SJSA1 (cell line): ENCODE measurements around the gene TNC. TPM values are rescaled to one million over a fixed set of nuclear protein-coding genes. Genes with fewer than 3 reads are reported as not detected.

Experiments used
- DNase-seq, 2 experiments: peaks; one replicate each; pipeline ENCODE4 v3.0.0-alpha.2; 2015 to 2020; ENCODE audit warnings: low spot score in 2 of 2, low read depth in 1 of 2
- H3K27ac ChIP-seq: fragments of 250-450 bp; sonication (Bioruptor Pico); 2 replicates; pipeline ENCODE4 v1.5.1; 2020; ENCODE audit warnings: mild to moderate bottlenecking, moderate library complexity
- H3K27me3 ChIP-seq: fragments of 250-450 bp; sonication (Bioruptor Pico); replicated peaks from 2 replicates; pipeline ENCODE4 v1.5.1; 2020; ENCODE audit warnings: mild to moderate bottlenecking, moderate library complexity
- H3K36me3 ChIP-seq: fragments of 250-450 bp; sonication (Bioruptor Pico); 2 replicates; pipeline ENCODE4 v1.5.1; 2020; ENCODE audit warnings: mild to moderate bottlenecking
- H3K4me1 ChIP-seq: fragments of 250-450 bp; sonication (Bioruptor Pico); replicated peaks from 2 replicates; pipeline ENCODE4 v1.6.1; 2021; ENCODE audit warnings: mild to moderate bottlenecking
- H3K4me3 ChIP-seq: fragments of 250-450 bp; sonication (Bioruptor Pico); 2 replicates; pipeline ENCODE4 v1.5.1; 2020; ENCODE audit warnings: mild to moderate bottlenecking
- H3K9me3 ChIP-seq: fragments of 250-450 bp; sonication (Bioruptor Pico); replicated peaks from 2 replicates; pipeline ENCODE4 v1.5.1; 2020; ENCODE audit warnings: mild to moderate bottlenecking
- total RNA-seq: library from RNA; depleted of rRNA; stranded (reverse); fragments of >200 nt; shearing (Covaris generic); gene quantifications from 2 replicates; pipeline ENCODE4 v1.2.3, GENCODE V29; 2014

Gene TNC
- total RNA-seq, 1 experiment from 2014 or later, result 37.6 TPM

- Histone ChIP-seq H3K36me3 (peaks cover 14% of the 10 kb centered on the region), H3K9me3 (no peaks in the 10 kb centered on the region), H3K4me1 (no peaks in the 10 kb centered on the region), H3K4me3 (no peak overlapping the region), H3K27ac (no peak overlapping the region), H3K27me3 (no peaks in the 10 kb centered on the region)
- no peak for DNase-seq
These were observed 44.5 kb downstream of the TNC start for GRCh38 chr9:115073456-115073855.

- Histone ChIP-seq H3K9me3 (no peaks in the 10 kb centered on the region), H3K27me3 (no peaks in the 10 kb centered on the region), H3K27ac (no peak overlapping the region), H3K4me3 (no peak overlapping the region), H3K36me3 (peaks cover 6% of the 10 kb centered on the region), H3K4me1 (no peaks in the 10 kb centered on the region)
- DNase-seq, result no peak
These were observed 46.8 kb downstream of the TNC start for GRCh38 chr9:115071176-115071575.

- H3K9me3 ChIP-seq, result no peaks in the 10 kb centered on the region
- peaks cover 5% of the 10 kb centered on the region for H3K36me3 ChIP-seq
- no peak overlapping the region for H3K4me3 ChIP-seq
These were observed 48.2 kb downstream of the TNC start for GRCh38 chr9:115069771-115070170.

DNA sequence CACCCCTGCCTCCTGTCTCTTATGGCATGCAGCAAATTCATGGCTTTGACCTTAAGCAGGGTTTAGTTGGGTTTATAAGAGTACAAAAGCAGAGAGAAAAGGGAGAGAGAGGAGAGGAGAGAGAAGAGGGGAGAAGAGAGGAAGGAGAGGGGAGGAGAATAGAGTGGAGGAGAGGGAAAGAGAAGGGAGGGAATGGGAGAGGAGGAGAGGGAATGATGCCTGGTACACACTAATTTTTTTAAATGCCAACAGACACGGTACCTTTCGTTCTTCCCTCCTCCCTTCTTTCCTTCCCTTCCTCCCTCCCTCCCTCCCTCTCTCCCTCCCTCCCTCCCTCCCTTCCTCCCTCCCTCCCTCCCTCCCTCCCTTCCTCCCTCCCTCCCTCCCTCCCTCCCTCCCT is 48.7 kb downstream of the TNC start:
- no peaks in the 10 kb centered on the region for H3K4me1 ChIP-seq
- H3K36me3 ChIP-seq, result peaks cover 5% of the 10 kb centered on the region
- H3K9me3 ChIP-seq, result no peaks in the 10 kb centered on the region
- no peak for DNase-seq
- H3K27ac ChIP-seq, result no peak overlapping the region
- no peak overlapping the region for H3K4me3 ChIP-seq
- no peaks in the 10 kb centered on the region for H3K27me3 ChIP-seq

More at GRCh38 chr9:115069771-115070170, 48.2 kb downstream of the TNC start:
- no peak overlapping the region for H3K27ac ChIP-seq
- no peak for DNase-seq
- no peaks in the 10 kb centered on the region for H3K4me1 ChIP-seq
- no peaks in the 10 kb centered on the region for H3K27me3 ChIP-seq

- no peak overlapping the region for H3K4me3 ChIP-seq
- H3K36me3 ChIP-seq, result peaks cover 2% of the 10 kb centered on the region
- H3K9me3 ChIP-seq, result no peaks in the 10 kb centered on the region
- H3K27ac ChIP-seq, result no peak overlapping the region
- peaks cover 9% of the 10 kb centered on the region; the same call in 1 of the 2 replicates for H3K4me1 ChIP-seq
- H3K27me3 ChIP-seq, result no peaks in the 10 kb centered on the region
- no peak for DNase-seq
These were observed 49.9 kb downstream of the TNC start for GRCh38 chr9:115068031-115068430.

GRCh38 chr9:115063058-115063845 is 54.7 kb downstream of the TNC start:
- H3K27ac ChIP-seq, result no peak overlapping the region

GRCh38 chr9:115058684-115059315 is 59.2 kb downstream of the TNC start:
- Histone ChIP-seq H3K4me3 (no peak overlapping the region), H3K4me1 (peaks cover 27% of the 10 kb centered on the region), H3K27me3 (no peaks in the 10 kb centered on the region), H3K9me3 (no peaks in the 10 kb centered on the region), H3K27ac (no peak overlapping the region; the same call in 1 of the 2 replicates), H3K36me3 (no peaks in the 10 kb centered on the region; the same call in 1 of the 2 replicates)
- peak in 1 of 2 experiments; percentile 35 for DNase-seq

More at GRCh38 chr9:115063058-115063845, 54.7 kb downstream of the TNC start:
- Histone ChIP-seq H3K27me3 (no peaks in the 10 kb centered on the region), H3K9me3 (no peaks in the 10 kb centered on the region), H3K36me3 (no peaks in the 10 kb centered on the region; the same call in 1 of the 2 replicates), H3K4me1 (peaks cover 22% of the 10 kb centered on the region), H3K4me3 (no peak overlapping the region)
- no peak for DNase-seq

GRCh38 chr9:115058175-115058574 is 59.8 kb downstream of the TNC start:
- H3K27me3 ChIP-seq, result no peaks in the 10 kb centered on the region
- H3K4me3 ChIP-seq, result no peak overlapping the region
- H3K9me3 ChIP-seq, result no peaks in the 10 kb centered on the region
- H3K36me3 ChIP-seq, result no peaks in the 10 kb centered on the region; the same call in 1 of the 2 replicates
- no peak for DNase-seq
- H3K4me1 ChIP-seq, result peaks cover 20% of the 10 kb centered on the region
- no peak overlapping the region for H3K27ac ChIP-seq

DNA sequence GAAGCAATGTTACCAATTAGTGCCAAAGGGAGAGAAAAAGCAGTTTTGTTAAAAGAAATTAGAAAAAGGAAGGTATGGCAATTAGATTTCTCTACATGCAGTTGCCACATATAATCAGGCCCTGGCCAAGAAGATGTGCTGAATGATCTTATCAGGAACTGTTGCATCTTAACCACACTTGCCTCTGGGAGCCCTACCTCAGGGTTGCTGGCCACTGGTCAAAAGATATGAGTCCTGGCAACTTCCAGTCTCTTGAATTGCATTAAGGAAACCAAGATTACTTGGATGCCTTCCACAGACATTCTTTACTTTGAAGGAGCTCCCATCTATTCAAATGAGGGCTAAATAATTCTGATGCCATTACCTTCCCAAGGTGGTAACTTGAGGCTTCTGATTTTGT is 60.4 kb downstream of the TNC start:
- Histone ChIP-seq H3K36me3 (no peaks in the 10 kb centered on the region), H3K4me1 (peaks cover 18% of the 10 kb centered on the region), H3K9me3 (no peaks in the 10 kb centered on the region), H3K27ac (no peak overlapping the region), H3K27me3 (no peaks in the 10 kb centered on the region), H3K4me3 (no peak overlapping the region)
- DNase-seq, result no peak

- no peak overlapping the region for H3K27ac ChIP-seq
- no peaks in the 10 kb centered on the region for H3K36me3 ChIP-seq
- no peak overlapping the region for H3K4me3 ChIP-seq
- no peaks in the 10 kb centered on the region for H3K9me3 ChIP-seq
- H3K27me3 ChIP-seq, result no peaks in the 10 kb centered on the region
- H3K4me1 ChIP-seq, result peaks cover 3% of the 10 kb centered on the region; the same call in 1 of the 2 replicates
- DNase-seq, result no peak
These were observed 67.9 kb downstream of the TNC start for GRCh38 chr9:115050002-115050490.

DNA sequence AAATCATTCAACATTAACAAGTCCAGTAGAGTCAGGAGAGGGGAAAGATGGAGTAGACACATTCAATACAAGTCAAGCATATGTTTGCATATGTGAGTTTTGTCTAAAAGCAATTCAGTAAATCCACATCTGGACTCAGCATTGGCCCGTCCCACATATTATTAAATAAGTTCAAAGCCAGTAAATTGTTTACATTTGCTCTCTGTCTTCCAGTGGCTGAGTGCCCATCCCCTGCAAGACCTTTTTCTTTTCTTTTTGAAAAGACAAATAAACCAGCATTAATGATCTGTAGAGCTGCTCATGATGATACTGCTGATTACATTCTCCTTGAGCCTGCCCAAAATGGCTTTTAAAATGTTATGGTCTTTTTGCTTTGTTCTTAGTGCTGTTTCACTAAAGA is 71.1 kb downstream of the TNC start:
- Histone ChIP-seq H3K4me3 (no peak overlapping the region), H3K4me1 (peaks cover 3% of the 10 kb centered on the region; the same call in 1 of the 2 replicates), H3K27ac (no peak overlapping the region), H3K36me3 (no peaks in the 10 kb centered on the region), H3K9me3 (no peaks in the 10 kb centered on the region), H3K27me3 (no peaks in the 10 kb centered on the region)
- no peak for DNase-seq

GRCh38 chr9:115046199-115046598 is 71.8 kb downstream of the TNC start:
- no peak for DNase-seq
- Histone ChIP-seq H3K4me1 (peaks cover 3% of the 10 kb centered on the region; the same call in 1 of the 2 replicates), H3K36me3 (no peaks in the 10 kb centered on the region; the same call in 1 of the 2 replicates), H3K9me3 (no peaks in the 10 kb centered on the region), H3K4me3 (no peak overlapping the region), H3K27me3 (no peaks in the 10 kb centered on the region), H3K27ac (no peak overlapping the region)

DNA sequence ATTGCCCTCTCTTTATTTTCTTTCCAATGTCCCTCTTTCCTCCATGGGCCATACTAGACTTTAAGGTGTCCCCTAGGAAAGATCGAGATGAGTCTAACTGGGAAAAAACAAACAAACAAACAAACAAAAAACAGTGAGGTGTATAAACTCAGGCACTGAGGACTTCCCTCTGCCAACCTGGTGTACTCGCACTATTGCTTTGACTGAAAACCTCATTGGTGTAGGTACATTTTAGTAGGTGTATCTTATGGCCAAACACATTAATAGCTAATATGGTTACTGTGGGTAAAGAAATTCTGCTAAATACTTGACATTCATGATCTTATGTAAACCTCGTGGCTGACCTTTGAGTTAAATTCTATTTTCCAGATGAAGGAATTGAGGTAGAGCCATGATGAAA is 74.3 kb downstream of the TNC start:
- H3K36me3 ChIP-seq, result no peaks in the 10 kb centered on the region; the same call in 1 of the 2 replicates
- no peak overlapping the region for H3K4me3 ChIP-seq
- no peaks in the 10 kb centered on the region for H3K27me3 ChIP-seq
- H3K9me3 ChIP-seq, result no peaks in the 10 kb centered on the region
- H3K27ac ChIP-seq, result no peak overlapping the region
- H3K4me1 ChIP-seq, result peaks cover 3% of the 10 kb centered on the region; the same call in 1 of the 2 replicates
- no peak for DNase-seq
